CD4-positive, alpha-beta T cell treated with Interleukin-2 at 100 ng/mL for 4 hours (primary cell): Measurements from ENCODE around the gene GPT2.

ENCODE experiments used
- DNase-seq: peaks from one replicate; pipeline ENCODE4 v3.0.0-alpha.2; 2020; ENCODE audit warnings: low spot score

GPT2 gene, protein sequence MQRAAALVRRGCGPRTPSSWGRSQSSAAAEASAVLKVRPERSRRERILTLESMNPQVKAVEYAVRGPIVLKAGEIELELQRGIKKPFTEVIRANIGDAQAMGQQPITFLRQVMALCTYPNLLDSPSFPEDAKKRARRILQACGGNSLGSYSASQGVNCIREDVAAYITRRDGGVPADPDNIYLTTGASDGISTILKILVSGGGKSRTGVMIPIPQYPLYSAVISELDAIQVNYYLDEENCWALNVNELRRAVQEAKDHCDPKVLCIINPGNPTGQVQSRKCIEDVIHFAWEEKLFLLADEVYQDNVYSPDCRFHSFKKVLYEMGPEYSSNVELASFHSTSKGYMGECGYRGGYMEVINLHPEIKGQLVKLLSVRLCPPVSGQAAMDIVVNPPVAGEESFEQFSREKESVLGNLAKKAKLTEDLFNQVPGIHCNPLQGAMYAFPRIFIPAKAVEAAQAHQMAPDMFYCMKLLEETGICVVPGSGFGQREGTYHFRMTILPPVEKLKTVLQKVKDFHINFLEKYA

DNA sequence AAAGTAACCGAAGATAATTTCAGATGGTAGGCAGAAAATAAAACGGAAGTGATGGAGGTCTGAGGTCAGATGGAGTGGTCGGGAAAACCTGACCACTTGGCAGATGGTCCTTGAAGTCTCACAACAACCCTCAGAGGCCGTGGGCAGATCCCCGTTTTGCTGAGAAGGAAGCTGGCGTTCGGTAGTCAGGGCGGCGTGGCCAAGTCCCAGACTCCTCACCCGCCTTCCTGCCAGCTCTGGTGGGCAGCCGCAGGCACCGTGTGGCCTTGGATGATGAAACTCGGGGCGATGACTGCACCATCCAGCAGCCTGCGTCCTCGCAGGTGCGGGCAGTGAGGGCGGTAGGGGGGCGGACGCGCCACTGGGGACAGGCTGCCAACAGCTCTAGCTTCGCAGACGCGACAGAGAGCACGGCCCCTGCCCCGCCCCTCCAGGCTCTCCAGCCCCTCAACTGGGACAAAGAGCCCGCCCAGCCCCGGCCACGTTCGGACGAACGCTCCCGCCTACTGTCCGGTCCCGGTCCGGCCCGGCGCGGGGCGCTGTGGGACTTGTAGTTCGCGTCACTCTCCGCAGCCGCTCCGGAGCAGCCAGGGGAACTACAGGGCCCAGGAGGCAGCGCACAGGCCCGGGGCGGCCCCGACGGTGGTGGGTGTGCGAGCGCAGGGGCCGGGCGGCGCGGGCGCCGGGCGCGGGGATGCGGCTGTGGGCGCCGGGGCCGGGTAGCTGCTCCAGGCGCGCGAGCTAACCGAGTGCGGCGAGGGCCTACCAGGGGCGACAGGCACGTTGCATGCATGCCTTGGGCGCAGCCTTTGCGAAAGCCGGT is at the start of gene GPT2:
GPT2 (plus strand) TSS at position 673 of the 823 bp plus-strand sequence. CDS start 354 bp downstream, outside the sequence.
- DNase-seq: peak; percentile 66

DNA sequence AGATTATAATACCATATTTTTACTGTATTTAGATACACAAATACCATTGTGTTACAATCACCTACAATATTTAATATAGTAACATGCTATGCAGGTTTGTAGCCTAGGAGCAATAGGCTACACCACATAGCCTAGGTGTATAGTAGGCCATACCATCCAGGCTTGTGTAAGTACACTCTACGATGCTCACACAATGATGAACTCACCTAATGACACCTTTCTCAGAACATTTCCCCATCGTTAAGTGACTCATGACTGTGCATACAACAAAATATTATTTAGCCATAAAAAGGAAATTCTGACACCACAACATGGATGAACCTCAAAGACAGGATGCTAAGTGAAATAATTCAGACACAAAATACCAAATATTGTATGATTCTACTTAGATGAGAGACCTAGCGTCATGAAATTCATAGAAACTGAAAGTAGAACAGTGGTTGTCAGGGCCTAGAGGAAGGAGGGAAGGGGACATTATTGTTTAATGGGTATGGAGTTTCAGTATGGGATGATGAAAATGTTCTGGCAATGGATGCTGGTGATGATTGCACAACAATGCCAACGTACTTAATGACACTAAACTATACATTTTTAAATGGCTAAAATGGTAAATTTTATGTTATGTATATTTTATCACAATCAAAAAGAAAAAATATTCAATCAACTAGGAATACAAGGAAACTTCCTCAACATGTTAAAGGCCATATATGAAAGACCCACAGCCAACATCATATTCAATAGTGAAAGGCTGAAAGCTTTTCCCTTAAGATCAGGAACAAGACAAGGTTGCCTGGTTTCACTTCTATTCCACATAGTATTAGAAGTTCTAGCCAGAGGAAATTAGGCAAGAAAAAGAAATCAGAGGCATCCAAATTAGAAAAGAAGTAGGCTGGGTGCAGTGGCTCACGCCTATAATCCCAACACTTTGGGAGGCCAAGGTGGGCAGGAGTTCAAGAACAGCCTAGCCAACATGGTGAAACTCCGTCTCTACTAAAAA is 47.3 kb upstream of the GPT2 start:
- DNase-seq: no peak

DNA sequence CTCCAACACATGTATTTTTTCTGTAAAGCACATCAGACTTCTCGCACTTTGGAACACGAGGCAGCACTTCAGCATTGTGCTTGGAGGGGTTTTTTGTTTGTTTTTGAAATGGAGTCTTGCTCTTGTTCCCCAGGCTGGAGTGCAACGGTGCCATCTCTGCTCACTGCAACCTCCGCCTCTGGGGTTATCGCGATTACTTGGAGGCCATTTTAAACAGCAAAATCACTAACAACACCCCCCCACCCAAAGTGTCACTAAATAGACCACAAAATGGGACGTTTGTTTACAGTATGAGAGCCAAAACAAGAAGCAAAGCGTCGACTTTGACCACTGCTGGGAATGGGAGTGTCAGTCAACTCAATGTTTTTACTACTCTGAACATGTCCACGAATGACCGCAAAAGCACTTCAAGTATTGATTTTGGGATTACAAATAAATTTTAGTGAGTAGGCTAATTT is 44.1 kb upstream of the GPT2 start:
- DNase-seq: no peak

DNA sequence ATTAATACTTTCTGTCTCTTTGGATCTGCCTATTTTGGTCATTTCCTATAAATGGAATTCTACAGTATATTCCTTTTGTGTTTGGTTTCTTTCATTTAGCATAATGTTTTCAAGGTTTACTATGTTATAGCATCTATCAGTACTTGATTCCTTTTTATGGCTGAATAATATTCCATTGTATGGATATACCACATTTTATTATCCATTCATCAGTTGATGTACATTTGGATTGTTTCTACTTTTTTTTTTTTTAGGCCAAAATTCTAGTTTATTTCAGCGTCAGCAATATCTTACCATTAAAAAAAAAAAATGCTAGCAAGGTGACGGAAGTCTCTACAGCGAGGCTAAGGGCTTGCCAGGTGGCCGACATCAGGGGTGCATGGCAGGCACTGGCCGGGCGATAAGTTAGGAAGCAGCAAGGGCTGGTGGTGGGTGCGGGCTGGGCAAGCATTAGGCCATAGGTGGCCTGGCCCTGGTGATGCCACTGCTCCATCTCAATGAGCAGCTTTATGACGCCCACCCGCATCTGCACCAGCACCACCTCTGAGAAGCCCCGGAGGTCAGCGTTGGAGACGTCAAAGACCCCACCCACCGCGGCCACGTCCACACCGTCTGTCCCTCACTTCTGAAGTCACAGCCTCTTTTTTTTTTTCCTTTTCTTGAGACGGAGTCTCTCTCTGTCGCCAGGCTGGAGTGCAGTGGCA is 41.8 kb upstream of the GPT2 start:
- no peak for DNase-seq

DNA sequence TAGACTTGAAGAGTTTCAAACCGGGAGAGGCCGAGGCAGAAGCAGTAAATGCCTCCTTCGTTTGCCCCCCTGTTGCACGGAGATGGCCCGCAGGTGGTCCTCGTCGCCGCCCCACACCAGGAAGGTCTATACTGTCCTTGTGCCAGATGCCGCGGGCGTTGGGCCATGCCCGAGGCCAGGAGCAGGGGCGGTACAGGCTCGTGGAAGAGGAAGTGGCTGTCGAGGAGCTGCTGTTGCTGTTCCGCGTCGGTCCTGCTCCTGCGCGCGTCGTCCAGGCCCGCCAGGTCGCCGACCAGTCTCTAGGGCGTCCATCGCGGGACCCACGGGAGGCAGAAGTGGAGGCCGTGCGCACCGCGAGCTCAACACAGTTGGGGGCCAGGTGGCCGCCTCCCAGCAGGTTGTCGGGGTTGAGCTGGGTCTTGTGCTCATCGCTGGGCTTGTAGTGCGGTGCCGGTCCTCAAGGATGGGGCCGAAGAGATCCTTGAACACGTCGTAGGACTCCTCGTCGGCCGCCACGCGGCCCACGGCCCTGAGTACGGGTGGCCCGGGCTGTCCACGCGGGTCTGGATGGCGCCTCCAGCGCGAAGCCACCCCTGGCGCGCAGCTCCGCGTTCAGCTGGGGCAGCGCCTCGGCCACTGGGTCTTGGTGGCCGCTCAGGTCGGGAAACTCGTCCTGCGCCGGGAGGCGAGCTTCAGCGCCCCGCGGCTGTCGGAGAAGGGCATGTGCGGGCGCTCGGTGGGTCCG is 40.1 kb upstream of the GPT2 start:
- no peak for DNase-seq

DNA sequence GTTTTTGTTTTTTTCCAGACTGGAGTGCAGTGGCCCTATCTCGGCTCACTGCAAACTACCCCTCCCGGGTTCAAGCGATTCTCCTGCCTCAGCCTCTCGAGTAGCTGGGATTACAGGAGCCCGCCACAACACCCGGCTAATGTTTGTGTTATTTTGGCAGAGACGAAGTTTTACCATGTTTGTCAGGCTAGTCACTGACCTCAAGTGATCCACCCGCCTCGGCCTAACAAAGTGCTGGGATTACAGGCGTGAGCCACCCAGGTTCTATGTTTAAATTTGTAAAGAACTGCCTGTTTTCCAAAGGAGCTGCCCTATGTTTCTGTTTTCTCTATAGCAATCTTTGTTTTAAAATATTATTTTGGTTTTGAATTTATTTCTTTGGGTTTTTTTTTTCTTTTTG is 39.4 kb upstream of the GPT2 start:
- no peak for DNase-seq

DNA sequence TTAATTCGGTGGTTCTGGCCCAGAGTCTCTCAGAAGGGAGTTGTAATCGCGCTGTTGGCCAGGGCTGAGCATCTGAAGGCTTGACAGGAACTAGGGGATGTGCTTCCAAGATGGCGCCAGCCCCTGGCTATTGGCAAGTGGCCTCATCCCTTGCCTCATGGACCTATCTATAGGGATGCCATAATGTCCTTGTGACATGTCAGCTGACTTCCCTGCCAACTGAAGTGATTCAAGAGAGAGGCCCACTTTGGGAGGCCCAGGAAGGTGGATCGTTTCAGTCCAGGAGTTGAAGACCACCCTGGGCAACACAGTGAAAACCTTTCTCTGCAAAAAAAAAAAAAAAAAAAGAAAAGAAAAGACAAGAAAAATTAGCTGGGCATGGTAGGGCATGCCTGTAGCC is 38.2 kb upstream of the GPT2 start:
- no peak for DNase-seq

DNA sequence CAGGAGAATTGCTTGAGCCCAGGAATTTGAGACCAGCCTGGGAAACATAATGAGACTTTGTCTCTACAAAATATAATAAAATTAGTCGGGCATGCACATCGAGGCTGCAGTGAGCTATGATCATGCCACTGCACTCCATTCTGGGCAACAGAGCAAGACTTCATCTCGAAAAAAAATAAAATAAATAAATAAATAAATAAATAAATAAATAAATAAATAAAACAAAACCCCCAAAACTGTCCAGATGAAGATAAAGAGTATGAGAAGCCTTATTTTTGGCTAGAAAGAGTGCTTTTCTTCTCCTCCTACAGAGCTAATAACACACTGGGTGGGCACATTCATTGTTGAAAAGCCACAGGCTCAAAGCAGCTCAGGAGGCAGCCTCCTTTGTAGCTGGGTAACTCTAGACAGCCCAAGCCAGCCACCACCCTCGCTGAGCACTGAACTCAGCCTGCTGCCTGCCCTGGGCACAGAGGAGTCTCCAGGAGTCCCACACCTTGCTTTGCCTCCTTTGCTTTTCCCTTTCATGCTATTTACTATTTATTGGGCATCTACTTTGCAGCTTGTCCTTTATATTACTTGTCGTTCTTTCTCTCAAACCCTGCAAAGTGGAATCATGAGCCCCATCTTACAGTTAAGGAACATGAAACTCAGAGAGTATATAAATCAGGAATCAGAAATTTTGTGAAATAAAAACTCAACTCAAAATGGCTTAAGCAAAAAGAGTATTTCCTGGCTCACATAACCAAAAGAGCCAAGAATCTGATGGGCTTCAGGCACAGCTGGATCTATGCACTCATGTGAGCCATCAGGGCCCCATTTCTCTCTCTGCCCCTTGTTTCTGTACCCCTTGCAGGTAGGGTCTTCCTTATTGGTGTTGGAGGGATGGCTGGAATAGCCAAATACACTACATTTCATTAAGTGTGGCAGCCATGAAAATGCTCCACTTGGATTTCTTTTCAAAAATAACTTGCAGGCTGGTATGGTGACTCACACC is 35.1 kb upstream of the GPT2 start:
- no peak for DNase-seq

DNA sequence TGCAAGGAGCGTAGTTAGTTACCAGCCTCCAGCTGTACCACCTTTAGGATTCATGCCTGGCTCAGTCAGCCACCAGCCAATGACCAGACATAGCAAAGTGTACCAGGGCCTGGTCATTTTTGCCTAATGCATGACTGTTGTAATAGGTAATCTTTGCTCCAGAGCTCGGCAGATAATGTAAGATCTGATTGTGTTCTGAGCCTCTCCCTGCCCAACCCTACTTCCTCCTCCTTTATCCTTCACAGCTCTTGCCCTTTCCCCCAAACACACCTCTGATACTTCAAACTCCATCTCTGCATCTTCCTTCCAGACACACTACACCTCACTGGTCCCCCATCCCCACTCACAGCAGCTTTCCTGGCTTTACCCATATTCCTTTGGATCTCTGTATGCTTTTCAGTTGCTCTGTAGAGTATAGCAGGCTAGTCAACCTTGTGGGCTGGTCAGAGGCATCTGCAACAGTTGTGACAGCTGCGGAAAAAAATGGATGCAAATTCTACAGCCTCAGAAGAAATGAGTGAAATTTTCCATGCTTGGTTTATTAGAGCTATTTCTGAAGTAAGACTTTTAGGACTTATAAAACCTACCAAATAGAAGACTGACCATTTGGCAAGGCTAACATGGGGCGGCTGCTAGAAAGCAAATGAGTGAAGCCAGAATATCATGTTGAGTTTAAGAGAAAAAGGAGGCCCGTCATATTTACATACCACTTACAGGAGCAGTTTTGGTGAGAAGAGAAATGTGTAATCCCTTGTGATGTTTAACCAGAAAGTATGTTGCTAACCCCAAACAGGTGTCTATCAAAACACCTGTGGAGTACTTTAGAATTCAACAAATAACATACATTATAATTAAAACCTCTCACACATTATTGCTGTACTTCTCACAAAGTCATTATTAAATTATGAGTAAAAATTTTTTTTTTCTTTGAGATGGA is 33.3 kb upstream of the GPT2 start:
- DNase-seq: no peak

DNA sequence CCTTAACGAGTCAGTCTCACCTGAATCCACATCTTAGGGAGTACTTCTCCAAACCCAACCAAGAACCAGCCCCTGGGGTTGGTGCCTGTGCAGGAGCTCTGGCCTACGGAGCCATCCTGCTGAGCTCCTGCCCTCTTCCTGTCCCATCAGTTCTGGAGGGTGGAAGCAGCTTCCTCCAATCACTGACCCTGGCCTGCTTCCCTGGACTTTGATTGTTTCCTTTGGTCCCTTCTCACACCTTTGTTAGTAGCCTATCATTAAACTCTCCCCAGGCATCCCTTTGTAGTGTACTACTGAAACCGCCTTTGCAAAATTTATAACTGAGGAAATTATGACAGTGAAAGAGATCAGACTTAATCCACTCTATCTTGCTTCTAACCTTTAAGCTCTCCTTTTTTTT is 32.0 kb upstream of the GPT2 start:
- no peak for DNase-seq

DNA sequence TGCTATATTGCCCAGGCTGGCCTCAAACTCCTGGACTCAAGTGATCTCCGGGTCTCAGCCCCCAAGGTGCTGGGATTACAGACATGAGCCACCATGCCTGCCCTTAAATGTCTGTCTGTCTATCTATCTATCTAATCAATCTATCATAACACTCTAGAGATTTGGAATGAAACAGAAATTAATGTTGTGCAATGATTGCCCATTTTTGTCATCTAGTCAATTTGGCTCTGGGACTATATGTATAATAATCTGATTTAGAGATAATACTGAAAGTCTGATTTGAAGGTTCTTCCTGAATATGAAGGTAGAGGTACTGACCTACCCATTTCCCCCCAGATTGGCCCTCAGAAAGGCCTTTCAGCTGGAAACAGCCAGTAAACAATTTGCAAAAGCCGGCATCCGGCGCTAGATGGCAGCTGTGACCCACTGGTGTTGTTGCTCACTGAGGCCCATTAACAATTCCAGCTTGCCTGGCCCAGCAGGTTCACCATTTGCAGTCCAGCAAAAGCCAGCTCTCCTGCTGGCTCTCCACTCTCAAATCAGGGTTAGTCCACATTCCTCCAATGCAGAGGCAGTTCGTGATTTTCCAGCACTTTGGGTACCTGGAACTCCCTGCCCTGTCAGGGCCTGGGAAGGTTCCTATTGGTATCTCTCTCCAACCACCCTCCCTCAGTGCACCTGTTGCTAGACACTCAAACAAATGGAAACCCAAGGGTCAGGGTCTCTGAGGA is 30.3 kb upstream of the GPT2 start:
- peak; percentile 58 for DNase-seq

DNA sequence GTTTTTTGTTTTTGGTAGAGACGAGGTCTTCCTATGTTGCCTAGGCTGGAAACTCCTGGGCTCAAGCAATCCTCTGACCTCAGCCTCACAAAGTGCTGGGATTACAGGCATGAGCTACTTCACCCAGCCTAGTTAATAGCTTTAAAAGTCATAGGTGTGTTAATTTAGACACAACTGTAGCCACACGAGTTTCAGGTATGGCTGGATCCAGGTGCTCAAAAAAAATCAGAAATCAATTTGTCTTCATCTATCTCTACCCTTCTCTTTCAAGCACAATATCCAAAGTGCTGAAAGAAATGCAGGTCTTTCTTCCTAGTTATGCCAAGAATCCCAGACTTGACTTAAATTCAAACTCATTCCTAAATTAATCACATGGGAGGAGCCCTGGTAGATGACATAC is 29.3 kb upstream of the GPT2 start:
- no peak for DNase-seq

DNA sequence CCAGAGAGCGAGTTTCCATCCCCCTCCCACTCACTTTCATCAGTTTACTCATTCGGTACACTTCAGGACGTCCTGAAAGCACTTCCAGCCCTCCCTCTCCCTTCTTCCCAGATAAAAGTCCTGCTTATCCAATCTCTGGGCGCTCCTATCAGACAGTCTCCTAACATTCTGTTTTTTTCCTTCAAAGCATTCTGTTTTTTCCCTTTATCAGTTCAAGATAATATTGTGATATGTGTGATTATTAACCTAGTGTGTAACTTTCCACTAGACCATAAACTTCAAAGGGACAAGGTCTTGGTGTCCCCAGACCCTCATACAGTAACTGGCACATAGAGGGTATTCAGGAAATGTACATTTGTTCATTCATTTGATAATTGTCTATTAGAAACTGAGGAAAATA is 28.8 kb upstream of the GPT2 start:
- DNase-seq: no peak

DNA sequence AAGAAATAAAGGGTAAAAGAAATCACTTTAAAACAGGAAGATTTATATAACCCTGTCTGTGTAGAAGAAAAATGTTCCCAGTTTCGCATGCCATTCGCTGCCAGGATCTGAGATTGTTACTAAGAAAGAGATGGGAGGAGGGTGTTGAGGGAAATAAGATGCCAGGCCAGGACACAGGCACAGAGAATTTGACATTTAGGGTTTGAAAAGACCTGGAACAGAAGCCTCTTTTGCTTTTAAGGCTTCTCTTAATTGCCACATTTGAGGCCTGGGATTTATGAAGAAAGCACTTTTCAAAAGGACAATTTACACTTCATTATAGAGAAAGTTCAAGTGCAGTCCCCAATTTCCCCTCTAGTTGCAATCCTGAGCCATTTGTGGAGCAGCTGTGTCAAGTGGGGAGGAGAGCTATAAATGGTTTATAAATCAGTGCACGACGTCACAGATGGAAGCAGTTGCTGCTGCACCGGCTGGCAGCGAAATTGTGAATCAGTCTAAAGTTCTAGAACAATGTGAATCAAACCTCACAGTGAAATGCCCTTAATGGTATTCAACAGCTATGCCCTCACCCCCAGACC is 26.7 kb upstream of the GPT2 start:
- no peak for DNase-seq

DNA sequence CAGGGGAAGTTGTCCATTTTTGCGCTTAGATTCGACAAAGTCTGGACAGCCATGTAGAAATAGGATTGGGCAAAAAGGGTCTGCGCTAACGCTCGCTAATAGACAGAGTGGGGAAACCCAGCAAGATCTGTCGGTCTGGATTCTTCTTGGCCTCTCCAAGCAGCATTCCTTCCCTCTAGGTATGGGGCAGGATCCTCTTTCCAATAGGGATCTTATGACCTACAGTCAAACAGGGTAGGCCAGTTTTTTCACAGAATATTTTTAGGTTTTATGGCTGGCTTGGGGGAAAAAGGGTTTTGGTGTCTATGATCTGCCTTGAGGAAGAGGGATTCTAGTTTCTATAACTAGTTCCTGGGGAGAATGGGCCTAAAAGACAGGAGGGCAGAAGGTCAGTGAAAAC is 26.0 kb upstream of the GPT2 start:
- no peak for DNase-seq

DNA sequence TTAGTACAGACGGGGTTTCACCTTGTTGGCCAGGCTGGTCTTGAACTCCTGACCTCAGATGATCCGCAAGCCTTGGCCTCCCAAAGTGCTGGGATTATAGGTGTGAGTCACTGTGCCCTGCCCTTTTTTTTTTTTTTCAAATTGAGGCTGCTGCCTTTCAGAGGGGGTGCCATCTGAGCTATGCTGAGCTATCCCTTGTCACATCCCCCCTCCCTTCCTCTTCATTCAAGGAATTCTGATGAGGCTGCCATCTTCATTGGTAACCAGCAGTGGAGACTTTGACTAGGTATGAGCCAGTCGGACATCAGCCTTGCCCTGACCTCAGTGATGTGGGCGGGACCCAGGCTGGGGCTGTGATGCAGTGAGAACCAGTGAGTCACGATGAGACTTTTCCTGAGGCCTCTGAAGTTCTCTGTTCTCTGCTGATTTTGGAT is 24.4 kb upstream of the GPT2 start:
- DNase-seq: no peak
